ENCODE measurements around the gene IL11. TPM values are rescaled to one million over a fixed set of nuclear protein-coding genes. Genes with fewer than 3 reads are reported as not detected.

IL11 gene
- total RNA-seq, 1 experiment from 2014 or later: 1.8 TPM

DNA sequence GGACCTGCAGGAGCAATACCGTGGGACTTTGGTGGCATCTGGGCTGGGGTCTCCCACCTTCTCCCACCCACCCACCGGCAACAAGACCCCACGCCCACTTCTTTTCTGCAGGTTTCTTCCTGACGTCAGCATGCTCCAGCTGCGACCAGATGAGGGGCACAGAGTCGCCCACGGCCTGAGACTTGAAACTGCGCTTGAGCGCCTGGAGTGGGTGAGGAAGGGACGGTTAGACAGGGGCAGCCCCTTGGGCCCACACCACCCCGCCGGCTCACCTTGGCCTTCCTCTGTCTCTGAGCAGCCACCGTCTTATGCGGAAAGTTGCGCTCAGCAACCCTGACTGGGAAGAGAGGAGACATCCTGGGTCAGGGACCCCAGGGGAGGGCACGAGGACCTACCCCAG lies 9.4 kb downstream of the IL11 start (continued):
- TF ChIP-seq, protein P1, sequence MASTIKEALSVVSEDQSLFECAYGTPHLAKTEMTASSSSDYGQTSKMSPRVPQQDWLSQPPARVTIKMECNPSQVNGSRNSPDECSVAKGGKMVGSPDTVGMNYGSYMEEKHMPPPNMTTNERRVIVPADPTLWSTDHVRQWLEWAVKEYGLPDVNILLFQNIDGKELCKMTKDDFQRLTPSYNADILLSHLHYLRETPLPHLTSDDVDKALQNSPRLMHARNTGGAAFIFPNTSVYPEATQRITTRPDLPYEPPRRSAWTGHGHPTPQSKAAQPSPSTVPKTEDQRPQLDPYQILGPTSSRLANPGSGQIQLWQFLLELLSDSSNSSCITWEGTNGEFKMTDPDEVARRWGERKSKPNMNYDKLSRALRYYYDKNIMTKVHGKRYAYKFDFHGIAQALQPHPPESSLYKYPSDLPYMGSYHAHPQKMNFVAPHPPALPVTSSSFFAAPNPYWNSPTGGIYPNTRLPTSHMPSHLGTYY (CRISPR knock-in tag; IDR thresholded peaks at IDR 0.05): no peak

GRCh38 chr19:55358943-55359908 lies 11.0 kb downstream of the IL11 start:
- Mint-ChIP-seq H3K27ac (no peak overlapping the region), H3K27me3 (ENCODE audit: low read depth) (peaks cover 60% of the 10 kb centered on the region)
- ATAC-seq: no peak
- no peak for TF ChIP-seq E2F4 (CRISPR knock-in tag; IDR thresholded peaks at IDR 0.05; ENCODE audit: borderline replicate concordance, low read depth)
- no peak for TF ChIP-seq TCF7 (CRISPR knock-in tag; IDR thresholded peaks at IDR 0.05; ENCODE audit: low read depth)
- no peak for TF ChIP-seq FOXP4 (CRISPR knock-in tag; IDR thresholded peaks at IDR 0.05)
- TF ChIP-seq, protein P2, sequence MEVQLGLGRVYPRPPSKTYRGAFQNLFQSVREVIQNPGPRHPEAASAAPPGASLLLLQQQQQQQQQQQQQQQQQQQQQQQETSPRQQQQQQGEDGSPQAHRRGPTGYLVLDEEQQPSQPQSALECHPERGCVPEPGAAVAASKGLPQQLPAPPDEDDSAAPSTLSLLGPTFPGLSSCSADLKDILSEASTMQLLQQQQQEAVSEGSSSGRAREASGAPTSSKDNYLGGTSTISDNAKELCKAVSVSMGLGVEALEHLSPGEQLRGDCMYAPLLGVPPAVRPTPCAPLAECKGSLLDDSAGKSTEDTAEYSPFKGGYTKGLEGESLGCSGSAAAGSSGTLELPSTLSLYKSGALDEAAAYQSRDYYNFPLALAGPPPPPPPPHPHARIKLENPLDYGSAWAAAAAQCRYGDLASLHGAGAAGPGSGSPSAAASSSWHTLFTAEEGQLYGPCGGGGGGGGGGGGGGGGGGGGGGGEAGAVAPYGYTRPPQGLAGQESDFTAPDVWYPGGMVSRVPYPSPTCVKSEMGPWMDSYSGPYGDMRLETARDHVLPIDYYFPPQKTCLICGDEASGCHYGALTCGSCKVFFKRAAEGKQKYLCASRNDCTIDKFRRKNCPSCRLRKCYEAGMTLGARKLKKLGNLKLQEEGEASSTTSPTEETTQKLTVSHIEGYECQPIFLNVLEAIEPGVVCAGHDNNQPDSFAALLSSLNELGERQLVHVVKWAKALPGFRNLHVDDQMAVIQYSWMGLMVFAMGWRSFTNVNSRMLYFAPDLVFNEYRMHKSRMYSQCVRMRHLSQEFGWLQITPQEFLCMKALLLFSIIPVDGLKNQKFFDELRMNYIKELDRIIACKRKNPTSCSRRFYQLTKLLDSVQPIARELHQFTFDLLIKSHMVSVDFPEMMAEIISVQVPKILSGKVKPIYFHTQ (CRISPR knock-in tag; IDR thresholded peaks at IDR 0.05): no peak
- no peak for TF ChIP-seq ZNF416 (CRISPR knock-in tag; IDR thresholded peaks at IDR 0.05)
- no peak for TF ChIP-seq RORB (CRISPR knock-in tag; IDR thresholded peaks at IDR 0.05)
- no peak for TF ChIP-seq ZNF138 (CRISPR knock-in tag; conservative IDR thresholded peaks at IDR 0.05)
- TF ChIP-seq RELA (CRISPR knock-in tag; IDR thresholded peaks at IDR 0.05; ENCODE audit: borderline replicate concordance): no peak
- no peak for TF ChIP-seq ATF3 (CRISPR knock-in tag; conservative IDR thresholded peaks at IDR 0.05)
- no peak for TF ChIP-seq USF2 (CRISPR knock-in tag; IDR thresholded peaks at IDR 0.05)
- TF ChIP-seq KAT7 (CRISPR knock-in tag; IDR thresholded peaks at IDR 0.05; ENCODE audit: borderline replicate concordance): no peak
- TF ChIP-seq ESRRA (CRISPR knock-in tag; IDR thresholded peaks at IDR 0.05; ENCODE audit: borderline replicate concordance): no peak
- TF ChIP-seq JUN (CRISPR knock-in tag; IDR thresholded peaks at IDR 0.05): no peak
- TF ChIP-seq, protein P3, sequence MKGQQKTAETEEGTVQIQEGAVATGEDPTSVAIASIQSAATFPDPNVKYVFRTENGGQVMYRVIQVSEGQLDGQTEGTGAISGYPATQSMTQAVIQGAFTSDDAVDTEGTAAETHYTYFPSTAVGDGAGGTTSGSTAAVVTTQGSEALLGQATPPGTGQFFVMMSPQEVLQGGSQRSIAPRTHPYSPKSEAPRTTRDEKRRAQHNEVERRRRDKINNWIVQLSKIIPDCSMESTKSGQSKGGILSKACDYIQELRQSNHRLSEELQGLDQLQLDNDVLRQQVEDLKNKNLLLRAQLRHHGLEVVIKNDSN (CRISPR knock-in tag; IDR thresholded peaks at IDR 0.05): no peak
- no peak for TF ChIP-seq MXD4 (CRISPR knock-in tag; IDR thresholded peaks at IDR 0.05; ENCODE audit: borderline replicate concordance)
- TF ChIP-seq, protein P4, sequence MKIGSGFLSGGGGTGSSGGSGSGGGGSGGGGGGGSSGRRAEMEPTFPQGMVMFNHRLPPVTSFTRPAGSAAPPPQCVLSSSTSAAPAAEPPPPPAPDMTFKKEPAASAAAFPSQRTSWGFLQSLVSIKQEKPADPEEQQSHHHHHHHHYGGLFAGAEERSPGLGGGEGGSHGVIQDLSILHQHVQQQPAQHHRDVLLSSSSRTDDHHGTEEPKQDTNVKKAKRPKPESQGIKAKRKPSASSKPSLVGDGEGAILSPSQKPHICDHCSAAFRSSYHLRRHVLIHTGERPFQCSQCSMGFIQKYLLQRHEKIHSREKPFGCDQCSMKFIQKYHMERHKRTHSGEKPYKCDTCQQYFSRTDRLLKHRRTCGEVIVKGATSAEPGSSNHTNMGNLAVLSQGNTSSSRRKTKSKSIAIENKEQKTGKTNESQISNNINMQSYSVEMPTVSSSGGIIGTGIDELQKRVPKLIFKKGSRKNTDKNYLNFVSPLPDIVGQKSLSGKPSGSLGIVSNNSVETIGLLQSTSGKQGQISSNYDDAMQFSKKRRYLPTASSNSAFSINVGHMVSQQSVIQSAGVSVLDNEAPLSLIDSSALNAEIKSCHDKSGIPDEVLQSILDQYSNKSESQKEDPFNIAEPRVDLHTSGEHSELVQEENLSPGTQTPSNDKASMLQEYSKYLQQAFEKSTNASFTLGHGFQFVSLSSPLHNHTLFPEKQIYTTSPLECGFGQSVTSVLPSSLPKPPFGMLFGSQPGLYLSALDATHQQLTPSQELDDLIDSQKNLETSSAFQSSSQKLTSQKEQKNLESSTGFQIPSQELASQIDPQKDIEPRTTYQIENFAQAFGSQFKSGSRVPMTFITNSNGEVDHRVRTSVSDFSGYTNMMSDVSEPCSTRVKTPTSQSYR (CRISPR knock-in tag; IDR thresholded peaks at IDR 0.05): no peak
- TF ChIP-seq GABPB1 (CRISPR knock-in tag; IDR thresholded peaks at IDR 0.05): no peak
- TF ChIP-seq, protein P5, sequence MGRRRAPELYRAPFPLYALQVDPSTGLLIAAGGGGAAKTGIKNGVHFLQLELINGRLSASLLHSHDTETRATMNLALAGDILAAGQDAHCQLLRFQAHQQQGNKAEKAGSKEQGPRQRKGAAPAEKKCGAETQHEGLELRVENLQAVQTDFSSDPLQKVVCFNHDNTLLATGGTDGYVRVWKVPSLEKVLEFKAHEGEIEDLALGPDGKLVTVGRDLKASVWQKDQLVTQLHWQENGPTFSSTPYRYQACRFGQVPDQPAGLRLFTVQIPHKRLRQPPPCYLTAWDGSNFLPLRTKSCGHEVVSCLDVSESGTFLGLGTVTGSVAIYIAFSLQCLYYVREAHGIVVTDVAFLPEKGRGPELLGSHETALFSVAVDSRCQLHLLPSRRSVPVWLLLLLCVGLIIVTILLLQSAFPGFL (CRISPR knock-in tag; IDR thresholded peaks at IDR 0.05; ENCODE audit: borderline replicate concordance): no peak

More at GRCh38 chr19:55358943-55359908, 11.0 kb downstream of the IL11 start:
- no peak overlapping the region for H3K4me3 Mint-ChIP-seq
- CTCF ChIA-PET: interaction anchor here (0.7 to 1.8 kb wide), 3 partner anchors 25 to 58 kb away, joined by 3 to 8 read pairs (median 5); partner anchors contain the start of gene TMEM238
- no peak for DNase-seq (ENCODE audit: low spot score)
- POLR2A ChIA-PET: interaction anchor here (1.8 kb wide), 1 partner anchor 20 kb away, joined by 4 read pairs; the partner anchor contains the start of gene KMT5C
- H3K36me3 Mint-ChIP-seq: no peaks in the 10 kb centered on the region
- H3K4me1 Mint-ChIP-seq: peaks cover 7% of the 10 kb centered on the region
- H3K9me3 Mint-ChIP-seq: no peaks in the 10 kb centered on the region

Measured in WTC11 (cell line).